Astrocyte (in vitro differentiated cells and primary cell): ENCODE results near the gene TRAP1.

Experiments used
- EZH2 ChIP-seq: IDR thresholded peaks from 2 replicates; pipeline ENCODE4 v1.6.1; 2012; ENCODE audit warnings: mild to moderate bottlenecking, low read length, inconsistent platforms; ENCODE audit not compliant: insufficient read depth
- TF ChIP-seq, protein P1 (sequence below): IDR thresholded peaks from 2 replicates; pipeline ENCODE4 v1.5.1; 2011; ENCODE audit warnings: low read depth, mild to moderate bottlenecking, inconsistent platforms, low read length, moderate library complexity; ENCODE audit not compliant: insufficient read depth

DNA sequence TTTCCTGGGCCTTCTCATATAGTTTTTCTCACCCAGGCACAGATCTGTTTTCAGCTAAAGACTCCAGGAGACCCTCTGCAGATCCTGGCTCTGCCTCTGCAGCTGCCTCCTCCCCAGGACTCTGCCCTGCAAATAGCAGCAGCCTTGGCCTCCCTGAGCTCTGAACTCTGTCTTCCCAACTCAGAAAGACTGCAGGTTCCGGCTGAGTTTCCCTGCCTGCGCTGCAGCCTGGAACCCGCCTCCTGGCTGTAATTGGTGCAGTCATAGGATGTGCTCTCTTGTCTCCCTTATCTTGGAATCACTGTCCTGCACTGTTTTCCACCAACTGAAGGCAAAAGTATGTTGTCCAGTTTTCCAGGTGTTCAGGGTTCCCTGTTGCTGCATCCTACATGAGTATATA, 77.1 kb downstream of the TRAP1 start:
- TF ChIP-seq, protein P1, sequence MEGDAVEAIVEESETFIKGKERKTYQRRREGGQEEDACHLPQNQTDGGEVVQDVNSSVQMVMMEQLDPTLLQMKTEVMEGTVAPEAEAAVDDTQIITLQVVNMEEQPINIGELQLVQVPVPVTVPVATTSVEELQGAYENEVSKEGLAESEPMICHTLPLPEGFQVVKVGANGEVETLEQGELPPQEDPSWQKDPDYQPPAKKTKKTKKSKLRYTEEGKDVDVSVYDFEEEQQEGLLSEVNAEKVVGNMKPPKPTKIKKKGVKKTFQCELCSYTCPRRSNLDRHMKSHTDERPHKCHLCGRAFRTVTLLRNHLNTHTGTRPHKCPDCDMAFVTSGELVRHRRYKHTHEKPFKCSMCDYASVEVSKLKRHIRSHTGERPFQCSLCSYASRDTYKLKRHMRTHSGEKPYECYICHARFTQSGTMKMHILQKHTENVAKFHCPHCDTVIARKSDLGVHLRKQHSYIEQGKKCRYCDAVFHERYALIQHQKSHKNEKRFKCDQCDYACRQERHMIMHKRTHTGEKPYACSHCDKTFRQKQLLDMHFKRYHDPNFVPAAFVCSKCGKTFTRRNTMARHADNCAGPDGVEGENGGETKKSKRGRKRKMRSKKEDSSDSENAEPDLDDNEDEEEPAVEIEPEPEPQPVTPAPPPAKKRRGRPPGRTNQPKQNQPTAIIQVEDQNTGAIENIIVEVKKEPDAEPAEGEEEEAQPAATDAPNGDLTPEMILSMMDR: no peak
- no peak for TF ChIP-seq EZH2
